Fibroblast of the aortic adventitia (primary cell): ENCODE measurements around the gene SKOR1. TPM values are rescaled to one million over a fixed set of nuclear protein-coding genes. Genes with fewer than 3 reads are reported as not detected.

Experiments
- DNase-seq: peaks from one replicate; pipeline ENCODE4 v3.0.0-alpha.2; 2010; ENCODE audit warnings: low read depth
- H3K4me3 ChIP-seq: 2 replicates; pipeline ENCODE4 v1.5.1; 2011; ENCODE audit warnings: low read depth, mild to moderate bottlenecking, control low read depth, low read length, moderate library complexity
- total RNA-seq: library from RNA; depleted of rRNA; stranded (reverse); fragments of >200 nt; gene quantifications from 2 replicates; pipeline ENCODE4 v1.2.3, GENCODE V29; 2012; ENCODE audit warnings: low replicate concordance
- TF ChIP-seq, protein P1 (sequence below): IDR thresholded peaks from 2 replicates; pipeline ENCODE4 v1.5.1; 2011; ENCODE audit warnings: mild to moderate bottlenecking, low read length, control low read depth, inconsistent platforms; ENCODE audit not compliant: insufficient read depth

SKOR1 gene
- total RNA-seq, 1 donor = 0.09 TPM

DNA sequence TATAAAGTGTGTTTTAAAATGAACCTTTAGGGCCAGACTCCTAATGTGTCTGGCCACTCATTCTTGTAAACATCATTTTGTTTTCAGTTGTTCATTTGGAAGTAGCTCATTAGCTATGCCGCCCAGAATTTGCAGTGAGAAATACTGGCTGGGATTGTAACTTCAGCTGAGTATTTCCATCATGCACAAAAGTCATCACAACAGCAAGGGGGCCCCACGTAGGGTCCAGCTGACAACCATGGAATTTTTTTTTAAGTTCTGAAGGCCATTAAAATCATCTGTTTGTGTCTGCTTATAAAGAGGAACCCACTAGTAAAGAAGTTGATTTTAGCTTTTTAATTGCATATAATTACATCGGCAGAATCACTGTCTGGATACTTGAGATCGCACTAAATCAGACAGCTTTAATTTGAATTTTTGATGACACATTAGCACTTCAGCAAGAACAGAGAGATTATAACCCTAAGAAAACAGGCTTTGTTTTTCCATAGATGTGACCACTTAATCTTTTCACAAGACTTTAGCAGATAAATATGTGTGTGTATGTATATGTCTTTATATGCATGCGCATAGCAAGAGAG lies 46.3 kb upstream of the SKOR1 start:
- DNase-seq = no peak
- no peak overlapping the region for H3K4me3 ChIP-seq
- TF ChIP-seq, protein P1, sequence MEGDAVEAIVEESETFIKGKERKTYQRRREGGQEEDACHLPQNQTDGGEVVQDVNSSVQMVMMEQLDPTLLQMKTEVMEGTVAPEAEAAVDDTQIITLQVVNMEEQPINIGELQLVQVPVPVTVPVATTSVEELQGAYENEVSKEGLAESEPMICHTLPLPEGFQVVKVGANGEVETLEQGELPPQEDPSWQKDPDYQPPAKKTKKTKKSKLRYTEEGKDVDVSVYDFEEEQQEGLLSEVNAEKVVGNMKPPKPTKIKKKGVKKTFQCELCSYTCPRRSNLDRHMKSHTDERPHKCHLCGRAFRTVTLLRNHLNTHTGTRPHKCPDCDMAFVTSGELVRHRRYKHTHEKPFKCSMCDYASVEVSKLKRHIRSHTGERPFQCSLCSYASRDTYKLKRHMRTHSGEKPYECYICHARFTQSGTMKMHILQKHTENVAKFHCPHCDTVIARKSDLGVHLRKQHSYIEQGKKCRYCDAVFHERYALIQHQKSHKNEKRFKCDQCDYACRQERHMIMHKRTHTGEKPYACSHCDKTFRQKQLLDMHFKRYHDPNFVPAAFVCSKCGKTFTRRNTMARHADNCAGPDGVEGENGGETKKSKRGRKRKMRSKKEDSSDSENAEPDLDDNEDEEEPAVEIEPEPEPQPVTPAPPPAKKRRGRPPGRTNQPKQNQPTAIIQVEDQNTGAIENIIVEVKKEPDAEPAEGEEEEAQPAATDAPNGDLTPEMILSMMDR = no peak

DNA sequence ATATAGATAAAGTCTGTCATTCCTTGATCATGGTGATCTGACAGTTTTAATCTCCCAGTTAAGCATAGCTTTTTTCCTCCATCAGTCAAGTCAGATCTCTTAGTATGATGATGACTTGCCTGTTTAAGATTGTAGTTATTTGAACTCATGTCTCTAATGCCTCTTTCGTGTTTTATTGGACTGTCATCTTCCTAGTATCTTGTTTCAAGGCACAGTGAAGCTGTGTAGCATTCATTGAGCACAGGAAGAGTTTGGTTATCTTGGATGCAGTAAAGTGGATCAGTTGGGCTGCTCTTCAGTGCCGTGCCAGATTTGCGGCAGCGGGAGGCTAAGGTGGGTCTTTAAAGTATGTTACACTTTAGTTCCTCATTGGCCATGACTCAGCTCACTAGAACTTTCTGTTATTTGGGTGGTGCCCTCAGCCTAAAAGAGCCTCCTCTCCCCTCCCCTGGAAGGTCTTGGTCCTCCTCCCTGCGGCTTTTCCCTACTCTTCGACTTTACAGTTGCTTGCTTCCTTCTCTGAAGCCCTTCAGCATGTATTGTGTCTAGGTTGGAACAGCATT lies 45.7 kb upstream of the SKOR1 start:
- H3K4me3 ChIP-seq = no peak overlapping the region
- DNase-seq = no peak
- TF ChIP-seq, protein P1 = no peak

DNA sequence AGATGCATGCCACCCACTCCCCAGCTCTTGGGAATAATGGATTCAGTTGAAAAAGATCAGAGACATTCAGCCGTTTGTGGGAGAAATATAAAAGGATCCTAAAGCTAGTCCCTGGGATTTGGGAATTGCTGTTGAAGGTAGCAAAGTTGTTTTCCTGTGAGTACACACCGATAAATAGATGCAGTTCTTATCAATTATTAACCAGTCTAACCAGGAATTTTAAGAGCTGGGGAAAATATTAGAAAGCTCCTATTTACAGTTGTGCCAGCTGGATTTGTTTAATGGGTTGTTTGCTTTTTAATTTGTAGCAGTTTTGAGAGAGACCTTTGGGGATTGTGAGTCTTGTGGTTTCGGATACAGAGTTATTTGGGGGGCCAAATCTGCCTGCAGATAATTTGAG lies 44.2 kb upstream of the SKOR1 start:
- H3K4me3 ChIP-seq = no peak overlapping the region
- no peak for DNase-seq
- TF ChIP-seq, protein P1 = no peak

DNA sequence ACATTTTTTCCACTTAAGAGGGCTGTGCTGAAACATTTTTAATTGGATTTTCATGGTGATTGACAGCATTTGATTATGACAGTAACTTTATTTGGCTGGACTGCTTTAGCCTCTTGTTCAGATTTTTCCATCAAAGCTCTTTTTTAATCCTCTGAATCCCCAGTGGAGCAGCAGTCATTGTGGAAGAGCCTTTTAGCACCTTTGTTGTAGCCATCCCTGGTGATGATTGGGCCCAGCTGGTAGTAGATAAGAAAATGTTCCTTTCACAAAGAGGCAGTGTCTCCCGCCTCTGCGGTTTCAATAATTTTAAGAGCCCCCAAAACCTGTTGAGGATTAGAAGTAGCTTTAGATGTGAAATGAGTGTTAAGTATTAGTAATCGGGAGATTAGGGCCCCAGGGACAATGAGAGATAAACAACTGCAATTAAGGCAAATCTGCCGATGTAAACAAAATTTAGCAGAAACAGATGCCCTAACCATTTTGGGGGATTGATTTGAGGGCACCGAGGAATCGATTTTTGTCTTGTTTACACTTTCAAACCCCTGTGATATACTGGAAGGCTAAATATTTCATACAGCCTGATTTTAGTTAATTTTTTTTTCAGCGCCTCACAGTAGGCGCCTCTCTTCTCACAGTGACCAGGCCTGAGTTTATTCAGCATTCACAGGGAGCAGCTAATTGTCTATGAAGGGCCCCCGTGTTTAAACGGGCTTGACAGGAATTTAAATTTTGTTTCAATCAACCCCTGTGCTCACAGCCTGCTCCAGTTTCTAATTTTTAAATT lies 43.2 kb upstream of the SKOR1 start:
- H3K4me3 ChIP-seq = no peak overlapping the region
- DNase-seq = no peak
- TF ChIP-seq, protein P1 = no peak

DNA sequence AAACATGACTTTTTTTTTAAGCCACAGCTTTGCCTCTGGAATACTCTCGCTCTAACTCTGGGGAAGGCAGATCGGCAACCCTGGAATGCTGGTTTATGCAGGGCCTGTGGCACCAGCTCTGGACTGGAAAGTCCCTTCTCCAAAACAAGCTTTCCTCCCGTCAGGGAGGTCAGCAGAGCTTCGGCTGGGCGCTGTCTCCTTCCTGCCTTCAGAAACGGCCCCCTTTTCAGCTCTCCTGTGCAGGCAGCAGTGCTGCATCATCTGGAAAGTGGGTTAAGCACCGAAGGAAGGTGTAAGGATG lies 42.7 kb upstream of the SKOR1 start:
- no peak for DNase-seq
- TF ChIP-seq, protein P1 = no peak
- no peak overlapping the region for H3K4me3 ChIP-seq

DNA sequence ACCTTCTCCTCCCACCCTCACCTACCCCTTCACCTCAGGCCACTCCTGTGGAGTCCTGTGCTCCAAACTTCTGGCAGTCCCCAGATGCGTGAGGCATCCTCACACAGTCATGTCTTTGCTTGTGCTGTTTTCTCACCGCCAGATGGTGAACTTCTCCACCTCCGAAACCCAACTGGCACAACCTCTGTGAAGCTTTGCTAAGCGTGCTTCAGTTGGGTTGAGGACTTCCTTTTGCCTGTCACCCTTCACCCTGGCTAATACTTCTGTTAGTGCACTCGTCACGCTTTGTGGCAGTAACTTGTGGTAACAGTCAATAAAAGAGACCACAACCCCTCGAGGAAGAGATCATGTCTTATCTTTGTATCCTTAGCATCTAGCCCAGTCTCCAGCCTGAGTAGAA lies 42.0 kb upstream of the SKOR1 start:
- TF ChIP-seq, protein P1 = no peak
- no peak for DNase-seq
- H3K4me3 ChIP-seq = no peak overlapping the region
